Measurements from ENCODE around the gene VGLL2.
"Not testable (repeated sequence)": the region's sequence is repeated elsewhere in the genome, so short reads cannot be mapped to it uniquely, and the experiment has no call there.

VGLL2 gene, protein sequence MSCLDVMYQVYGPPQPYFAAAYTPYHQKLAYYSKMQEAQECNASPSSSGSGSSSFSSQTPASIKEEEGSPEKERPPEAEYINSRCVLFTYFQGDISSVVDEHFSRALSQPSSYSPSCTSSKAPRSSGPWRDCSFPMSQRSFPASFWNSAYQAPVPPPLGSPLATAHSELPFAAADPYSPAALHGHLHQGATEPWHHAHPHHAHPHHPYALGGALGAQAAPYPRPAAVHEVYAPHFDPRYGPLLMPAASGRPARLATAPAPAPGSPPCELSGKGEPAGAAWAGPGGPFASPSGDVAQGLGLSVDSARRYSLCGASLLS

DNA sequence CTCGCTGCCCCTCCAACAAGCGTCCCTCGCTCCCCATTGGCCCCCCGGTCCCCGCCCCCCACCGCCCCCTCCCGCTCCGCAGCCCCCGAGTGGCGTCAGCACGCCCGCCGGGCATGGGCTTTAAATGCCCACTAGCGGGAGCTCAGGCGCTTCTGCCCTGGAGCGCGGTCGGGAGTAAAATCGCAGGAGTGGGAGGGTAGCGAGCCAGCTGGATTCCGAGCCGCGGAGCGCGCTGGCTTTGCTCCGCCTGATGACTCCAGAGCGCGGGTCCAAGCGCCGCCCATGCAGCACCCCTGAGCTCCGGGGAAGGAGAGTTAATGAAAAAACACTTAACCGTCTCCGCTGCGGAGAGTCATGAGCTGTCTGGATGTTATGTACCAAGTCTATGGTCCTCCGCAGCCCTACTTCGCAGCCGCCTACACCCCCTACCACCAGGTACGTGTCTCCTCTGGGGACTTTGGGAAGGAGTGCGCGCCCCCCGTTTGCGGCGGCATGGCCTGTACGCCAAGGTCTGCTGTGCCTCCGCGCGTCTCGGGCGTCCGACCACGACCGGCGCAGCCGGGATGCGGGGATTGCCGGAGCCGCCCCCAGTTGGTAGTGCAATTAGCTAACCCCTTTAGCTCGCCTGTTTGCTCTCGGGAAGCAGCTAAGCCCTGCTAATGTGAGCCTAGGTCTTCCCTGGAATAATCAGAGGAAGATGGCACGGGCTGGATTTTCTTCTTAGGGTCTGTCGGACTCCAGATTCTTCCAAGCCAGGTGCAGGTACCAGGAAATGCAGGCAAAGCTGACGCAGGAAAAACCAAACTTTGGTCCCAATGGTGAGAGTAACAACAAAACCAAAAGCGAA lies at the start of gene VGLL2:
TSS of gene VGLL2 (plus strand) at position 149 of the 847 bp plus-strand sequence. CDS start at position 355, 206 bp downstream.
- DNase-seq: no peak

DNA sequence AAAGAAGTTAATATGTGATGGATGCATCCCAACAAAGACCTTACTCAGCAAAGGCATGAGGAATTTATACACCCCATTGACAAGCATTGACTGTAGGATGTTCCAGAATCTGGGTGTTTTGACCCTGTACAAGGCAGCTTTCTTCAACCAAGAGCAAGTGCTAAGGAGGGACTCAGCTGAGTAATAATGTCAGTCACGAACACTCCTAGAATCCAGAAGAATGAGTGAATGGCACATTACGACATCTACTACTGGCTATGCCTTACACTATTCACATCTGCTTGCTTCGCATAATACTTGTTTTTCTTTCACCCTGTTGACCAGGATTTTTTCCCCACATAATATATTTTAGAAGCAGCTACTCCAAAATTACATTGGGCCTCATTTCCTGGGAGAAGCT lies 42.5 kb upstream of the VGLL2 start:
- no peak for DNase-seq

DNA sequence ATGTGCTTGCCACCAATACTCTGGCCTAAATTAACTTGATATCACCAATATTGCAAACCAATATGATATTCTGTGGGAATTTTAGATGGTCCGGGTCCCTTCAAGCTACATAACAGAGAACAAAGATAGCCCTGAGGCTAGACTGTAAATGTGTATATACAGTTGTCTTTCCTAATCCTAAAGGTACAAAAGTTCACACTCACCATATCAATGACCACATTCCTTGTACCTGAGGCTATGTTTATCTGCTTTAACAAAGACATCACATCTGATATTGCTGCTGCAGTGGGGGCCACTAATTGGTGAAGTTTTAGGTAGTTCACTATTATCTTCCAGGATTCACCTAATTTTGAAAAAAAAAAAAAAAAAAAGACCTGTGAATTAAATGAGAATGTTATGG lies 38.6 kb upstream of the VGLL2 start:
- DNase-seq: no peak

DNA sequence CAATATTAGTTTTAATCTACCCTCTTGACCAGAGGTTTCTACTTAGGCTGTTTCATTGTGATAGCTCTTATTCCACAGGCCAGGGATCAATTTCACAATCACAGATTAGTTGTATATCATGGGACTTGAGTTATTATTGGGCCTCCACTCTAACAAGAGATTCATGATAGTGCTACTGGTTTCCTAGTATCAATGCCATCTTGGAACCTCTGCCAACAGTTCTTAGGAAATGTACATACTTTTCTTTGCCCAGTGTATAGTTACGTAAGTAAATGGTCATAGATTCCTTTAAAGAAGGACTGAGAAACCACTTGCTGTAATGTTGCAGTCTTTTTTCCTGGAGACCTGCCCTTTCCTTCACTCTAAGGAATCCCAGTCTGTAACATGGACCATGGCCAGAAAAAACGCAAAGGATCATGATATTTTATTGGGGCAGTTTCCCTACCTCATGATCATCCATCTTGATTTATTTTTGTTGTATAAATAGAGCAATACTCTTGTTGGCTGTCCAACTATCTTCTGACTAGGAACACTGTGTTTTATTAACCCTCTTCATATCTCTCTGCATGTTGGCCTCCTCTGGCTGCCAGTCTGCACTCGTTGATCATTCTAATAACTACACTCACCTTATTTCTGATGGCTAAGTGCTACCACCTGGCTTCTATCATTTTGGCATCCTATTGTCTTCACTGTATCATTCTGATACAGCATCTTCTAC lies 38.0 kb upstream of the VGLL2 start:
- DNase-seq: no peak

DNA sequence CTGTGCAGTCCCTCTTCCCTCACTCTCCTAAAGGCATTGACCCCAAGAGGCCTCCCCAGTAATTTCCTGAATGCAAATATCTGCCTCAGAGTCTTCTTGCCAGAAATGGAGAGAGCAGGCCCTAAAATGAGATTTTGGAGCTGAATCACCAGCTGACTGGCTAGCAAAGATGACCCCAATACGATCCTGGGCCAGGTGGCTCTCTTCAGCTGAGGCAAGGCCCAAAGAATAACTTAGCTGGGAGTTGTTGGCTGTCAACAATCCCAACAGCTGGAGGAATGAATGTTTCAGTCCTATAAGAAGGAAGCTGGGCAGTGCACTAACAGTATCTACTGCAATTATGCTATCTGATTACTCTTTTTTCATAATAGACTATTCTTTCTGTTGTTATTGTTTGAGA lies 37.2 kb upstream of the VGLL2 start:
- no peak for DNase-seq

DNA sequence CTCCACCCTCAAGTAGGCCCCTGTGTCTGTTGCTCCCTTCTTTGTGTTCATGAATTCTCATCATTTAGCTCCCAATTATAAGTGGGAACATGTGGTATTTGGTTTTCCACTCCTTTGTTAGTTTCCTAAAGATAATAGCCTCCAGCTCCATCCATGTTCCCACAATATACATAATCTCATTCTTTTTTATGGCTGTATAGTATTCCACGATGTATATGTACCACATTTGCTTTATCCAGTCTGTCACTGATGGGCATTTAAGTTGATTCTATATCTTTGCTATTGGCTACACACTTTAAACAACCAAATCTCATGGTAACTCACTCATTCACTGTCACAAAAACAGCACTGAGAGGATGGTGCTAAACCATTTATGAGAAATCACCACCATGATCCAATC lies 35.5 kb upstream of the VGLL2 start:
- DNase-seq: no peak

DNA sequence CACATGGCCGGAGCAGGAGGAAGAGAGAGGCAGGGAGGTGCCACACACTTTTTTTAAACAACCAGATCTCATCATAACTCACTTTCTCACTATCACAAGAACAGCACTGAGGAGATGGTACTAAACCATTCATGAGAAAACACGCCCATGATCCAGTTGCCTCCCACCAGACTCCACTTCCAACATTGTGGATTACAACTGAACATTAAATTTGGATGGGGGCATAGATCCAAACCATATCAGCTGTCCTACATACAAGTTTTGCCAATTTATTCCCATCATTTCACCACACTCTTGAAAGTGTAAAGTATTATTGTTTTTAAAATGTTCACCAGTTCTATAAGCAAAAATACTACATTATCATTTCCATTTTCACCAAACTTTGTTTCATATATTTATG lies 33.9 kb upstream of the VGLL2 start:
- no peak for DNase-seq

DNA sequence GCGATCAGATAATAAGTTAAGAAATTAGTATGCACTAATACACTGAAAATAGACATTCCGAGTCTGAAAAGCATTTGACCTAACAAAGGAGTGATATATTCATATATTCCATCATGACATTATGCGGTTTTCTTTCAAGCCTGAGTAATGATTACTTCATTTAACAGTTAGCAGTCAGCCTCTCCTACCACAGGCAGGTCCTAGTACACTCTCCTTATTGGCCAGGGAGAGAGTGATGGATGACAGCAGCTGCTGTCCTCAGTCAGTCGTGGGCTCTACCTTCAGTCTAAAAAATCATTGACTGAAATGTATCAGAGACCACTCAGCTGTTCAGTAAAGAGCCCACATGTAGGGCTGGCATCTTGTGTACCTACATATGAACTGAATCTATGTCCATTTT lies 33.2 kb upstream of the VGLL2 start:
- DNase-seq: no peak

DNA sequence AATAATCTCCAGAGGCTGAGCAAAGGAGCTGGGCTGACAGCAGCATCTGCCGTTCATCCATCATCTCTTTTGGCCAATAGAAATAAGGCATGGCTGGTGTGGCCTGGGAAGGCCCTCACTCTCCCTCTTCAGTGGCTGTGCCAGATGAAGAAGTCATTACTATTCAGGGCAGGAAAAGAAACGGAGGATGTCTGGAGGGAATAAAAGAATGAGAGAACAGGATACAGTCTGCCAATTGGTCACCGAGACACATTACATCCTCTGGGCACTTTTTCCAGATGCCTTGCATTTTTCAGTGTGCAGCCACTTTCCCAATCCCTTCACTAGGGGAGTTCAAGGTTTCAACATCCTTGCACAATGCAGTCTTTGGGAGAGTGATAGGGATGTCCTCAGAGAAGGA lies 32.2 kb upstream of the VGLL2 start:
- DNase-seq: no peak

DNA sequence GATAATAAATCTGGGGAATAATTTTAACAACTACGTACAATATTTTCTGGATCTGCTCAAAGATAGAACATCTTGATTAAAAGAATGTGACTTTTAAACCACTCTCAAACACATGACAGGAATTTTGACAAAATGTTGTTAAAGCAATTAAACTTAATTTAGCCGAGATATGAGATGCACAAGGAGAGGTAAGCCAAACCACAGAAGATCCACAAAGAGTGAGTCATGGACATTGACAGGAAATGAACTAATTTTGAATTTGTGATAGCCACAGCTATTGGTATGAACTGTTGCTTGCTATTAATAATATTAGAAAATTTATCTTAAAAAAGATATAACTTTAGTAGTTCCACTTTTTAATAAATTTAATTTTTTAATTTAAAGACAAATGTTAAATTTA lies 27.8 kb upstream of the VGLL2 start:
- no peak for DNase-seq

DNA sequence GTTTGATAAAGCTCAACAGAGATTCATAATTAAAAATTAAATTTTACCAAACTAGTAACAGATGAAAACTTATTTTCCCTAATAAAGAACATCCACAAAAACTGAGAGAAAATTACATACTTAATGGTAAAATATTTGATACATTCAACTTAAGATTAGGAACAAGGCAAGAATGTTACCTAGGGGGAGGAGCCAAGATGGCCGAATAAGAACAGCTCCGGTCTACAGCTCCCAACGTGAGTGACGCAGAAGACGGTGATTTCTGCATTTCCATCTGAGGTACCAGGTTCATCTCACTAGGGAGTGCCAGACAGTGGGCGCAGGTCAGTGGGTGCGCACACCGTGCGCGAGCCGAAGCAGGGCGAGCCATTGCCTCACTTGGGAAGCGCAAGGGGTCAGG lies 20.8 kb upstream of the VGLL2 start:
- DNase-seq: not testable (repeated sequence)

DNA sequence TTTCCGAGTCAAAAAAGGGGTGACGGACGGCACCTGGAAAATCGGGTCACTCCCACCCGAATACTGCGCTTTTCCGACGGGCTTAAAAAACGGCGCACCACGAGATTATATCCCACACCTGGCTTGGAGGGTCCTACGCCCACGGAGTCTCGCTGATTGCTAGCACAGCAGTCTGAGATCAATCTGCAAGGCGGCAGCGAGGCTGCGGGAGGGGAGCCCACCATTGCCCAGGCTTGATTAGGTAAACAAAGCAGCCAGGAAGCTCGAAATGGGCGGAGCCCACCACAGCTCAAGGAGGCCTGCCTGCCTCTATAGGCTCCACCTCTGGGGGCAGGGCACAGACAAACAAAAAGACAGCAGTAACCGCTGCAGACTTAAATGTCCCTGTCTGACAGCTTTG lies 20.4 kb upstream of the VGLL2 start:
- not testable (repeated sequence) for DNase-seq

DNA sequence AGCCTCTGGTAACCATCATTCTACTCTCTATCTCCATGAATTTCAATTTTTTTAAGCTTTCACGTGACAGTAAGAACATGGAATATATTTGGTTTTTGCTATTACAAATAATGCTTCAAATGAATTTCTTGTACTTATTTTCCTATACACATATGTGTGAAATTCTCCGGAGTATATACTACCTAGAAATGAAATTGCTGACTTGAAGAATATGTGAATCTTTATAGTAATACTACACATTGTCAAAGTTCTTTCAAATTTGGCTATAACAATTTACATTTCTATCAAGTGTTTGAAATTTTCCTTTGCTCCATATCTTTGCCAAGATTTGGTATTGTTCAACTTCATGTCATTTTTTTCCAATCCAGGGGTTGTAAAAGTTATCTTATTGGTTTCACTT lies 11.6 kb upstream of the VGLL2 start:
- DNase-seq: no peak

DNA sequence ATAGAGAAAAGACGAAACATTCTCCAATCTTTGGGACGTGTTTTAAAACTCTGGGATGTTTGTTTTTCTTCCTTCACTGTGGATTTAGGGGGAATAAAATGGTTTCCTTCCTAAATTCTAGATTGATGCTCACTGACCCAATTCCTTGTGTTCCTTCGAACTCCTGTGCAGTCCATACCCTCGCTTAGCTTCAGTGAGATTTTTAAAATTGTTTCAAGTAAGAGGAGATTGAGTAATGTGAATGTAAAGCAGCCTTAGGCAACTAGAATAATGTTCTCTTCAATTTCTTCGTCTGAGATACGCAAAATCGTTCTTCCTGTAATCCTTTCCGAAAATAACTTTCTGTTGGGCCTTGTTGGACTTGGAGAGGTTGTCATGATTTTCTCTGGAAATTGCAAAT lies 2.6 kb upstream of the VGLL2 start:
- DNase-seq: no peak

DNA sequence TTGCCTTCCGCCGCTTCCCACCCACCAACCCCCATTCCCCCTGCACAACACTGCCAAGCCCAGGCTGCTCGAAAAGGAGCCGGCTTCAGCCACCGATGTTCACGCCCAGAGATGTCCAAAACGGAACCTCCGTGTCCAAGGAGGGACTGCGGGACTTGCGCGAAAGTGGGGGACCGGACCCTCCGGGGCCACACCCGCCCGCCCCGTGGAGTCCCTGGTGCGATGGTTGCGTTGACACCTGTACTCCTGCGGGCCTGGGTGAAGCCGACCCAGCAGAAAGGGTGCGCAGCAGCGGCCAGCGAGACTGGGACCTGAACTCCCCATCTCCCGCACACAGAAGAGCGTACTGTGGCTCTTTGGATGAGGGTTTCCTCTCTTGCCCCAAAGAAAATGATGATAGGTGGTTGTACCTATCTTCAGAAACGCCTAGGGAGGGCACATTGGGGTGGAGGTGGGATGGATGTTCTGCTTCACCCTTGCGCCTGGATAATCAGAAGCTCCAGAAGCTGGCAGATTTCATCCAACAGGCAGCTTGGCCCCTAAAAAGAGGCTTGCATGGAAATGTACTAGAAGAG lies 1.9 kb upstream of the VGLL2 start:
- no peak for DNase-seq

DNA sequence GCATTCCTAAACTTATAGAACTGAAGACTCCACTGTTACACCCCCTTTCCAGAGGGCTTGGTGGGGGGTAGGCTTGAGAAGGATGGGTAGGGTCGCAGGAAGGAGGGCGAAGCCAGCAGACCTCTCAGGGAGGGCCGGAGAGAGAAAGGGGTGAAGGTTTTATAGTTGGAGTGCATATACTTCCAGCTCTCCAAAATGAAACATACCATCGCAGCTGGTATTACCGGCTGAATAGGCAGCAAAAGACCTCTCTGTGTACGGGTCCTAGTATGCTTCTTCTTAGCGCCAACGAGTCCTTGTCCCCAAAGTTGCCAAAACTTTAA lies 1.0 kb upstream of the VGLL2 start:
- DNase-seq: no peak

DNA sequence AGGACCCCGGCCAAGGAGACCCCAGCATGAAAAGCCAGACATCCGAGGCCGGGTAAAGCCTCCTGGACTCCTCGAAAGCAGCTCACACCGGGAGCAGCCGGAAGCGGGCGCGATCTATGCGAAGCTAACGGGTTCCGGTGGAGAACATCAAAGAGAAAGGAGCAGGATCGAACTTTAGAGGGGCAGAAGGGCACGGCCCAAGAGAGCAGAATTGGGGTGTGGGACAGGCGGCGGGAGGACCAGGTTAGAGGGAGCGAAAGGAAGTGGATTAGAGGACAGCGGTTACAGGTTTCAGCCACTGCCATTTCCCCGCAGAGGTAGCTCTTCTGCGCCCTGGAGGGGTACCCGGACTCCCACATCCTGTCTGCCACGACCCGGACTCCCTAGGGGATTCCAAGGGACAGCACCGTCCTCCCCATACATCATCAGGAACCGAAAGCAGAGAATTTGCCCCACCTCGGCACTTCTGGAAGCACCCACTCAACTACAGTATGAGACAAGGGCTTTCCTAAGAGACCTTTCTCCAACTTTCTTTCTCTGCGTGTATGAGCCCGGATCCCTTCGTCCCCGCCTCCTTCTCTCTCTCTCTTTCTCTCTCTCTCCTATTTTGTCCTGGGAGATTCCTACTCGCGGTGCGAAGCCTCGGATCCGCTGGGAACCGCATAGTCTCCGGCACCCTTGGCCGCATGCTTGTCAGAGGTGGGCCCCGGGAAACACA lies 507 bp upstream of the VGLL2 start:
- DNase-seq: no peak

DNA sequence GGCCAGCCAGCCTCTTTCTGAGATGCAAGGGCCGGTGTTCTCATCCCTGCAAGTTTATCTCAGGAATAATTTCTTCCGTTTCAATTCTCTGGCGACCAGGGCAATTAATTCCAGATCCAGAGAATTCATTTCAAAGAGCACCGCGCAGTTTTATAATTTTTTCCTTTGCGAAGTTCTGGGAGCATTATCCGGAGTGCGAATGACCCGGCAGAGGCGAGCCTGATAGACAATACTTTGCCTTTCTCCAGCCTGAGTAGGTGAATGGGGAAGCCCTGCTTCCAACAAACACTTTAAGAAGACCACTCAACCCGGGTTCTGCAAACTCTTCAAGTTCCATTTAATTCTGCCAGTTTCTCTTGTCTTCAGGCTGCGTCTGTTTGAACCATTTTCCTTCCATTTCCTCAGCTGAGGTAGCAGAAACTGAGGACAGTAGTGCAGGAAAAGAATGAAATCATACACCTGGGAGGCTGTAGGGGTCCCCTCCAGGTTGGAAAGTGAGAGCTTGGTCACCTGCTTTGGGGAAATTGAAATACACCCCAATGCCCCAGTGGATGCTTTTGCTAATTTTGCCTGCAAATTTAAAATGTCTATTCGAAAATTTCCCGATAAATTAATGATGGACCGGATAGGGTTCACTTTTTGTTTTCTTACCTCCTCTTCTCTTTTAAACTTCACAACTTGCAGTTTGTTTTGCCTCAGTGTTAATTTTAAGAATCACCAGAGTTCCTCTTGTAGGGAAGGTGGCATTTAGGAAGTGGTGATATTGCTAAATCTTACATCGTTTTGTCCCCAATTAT lies 1.1 kb downstream of the VGLL2 start:
- DNase-seq: no peak

DNA sequence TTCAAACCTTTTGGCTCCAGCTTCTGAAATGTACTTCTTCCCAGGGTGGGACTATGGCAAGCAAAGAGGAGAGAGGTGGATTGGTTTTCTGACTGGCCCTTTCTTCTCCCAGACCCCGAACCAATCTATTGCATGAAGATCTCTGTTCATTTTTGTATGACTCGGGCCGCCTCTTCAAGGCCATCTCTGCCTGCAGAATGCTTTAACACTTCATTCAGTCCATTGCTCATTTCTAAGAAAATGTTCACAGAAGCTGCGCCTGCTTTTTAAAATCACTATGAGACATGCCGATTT lies 1.6 kb downstream of the VGLL2 start:
- no peak for DNase-seq

DNA sequence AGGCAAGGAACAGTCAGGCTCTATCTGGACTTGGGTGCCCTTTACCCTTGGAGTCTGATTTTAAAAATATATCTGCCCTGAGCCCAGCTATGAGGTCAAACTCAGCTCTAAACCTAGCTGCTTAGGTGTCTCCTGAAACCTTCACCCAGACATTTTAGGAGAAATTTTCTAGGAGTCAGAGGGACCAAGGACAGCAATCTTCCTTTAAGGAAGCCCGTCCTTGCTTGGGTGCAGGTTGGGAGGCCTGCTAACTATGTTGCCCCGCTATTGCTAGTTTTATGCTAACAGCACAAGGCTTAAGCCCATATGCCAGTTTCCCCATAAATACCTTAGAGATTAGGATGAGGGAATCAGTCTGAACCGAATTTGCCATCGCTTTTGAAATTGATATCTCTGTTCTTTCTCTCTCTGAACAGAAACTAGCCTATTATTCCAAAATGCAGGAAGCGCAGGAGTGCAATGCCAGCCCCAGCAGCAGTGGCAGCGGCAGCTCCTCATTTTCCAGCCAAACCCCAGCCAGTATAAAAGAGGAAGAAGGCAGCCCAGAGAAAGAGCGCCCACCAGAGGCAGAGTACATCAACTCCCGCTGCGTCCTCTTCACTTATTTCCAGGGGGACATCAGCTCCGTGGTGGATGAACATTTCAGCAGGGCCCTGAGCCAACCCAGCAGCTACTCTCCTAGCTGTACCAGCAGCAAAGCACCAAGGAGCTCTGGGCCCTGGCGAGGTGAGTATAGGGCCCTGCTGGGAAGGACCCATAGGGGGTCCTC lies 2.6 kb downstream of the VGLL2 start:
- DNase-seq: no peak

DNA sequence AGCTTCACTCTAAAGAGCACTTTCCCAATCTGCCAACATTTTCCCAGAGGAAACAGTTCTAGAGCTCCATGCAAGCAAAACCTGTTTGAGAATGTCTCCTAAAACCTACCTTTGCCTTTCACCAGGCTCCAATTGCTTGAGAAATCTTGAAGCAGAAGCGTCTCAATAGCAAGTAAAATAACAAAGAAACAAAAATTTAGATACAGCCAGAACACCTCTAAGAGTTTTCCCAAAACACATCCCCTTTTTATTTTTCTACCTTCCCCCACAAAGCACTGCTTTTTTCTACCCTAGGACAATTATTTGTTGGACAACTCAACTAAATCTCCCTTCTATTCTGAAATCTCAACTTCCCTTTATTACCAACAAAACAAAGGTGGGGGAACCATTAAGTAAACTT lies 3.6 kb downstream of the VGLL2 start:
- no peak for DNase-seq
